Measurements from ENCODE around the gene CRKL.

The CRKL gene

GRCh38 chr22:20919718-20920117, 2.5 kb downstream of the CRKL start:
- TF ChIP-seq REST (IDR thresholded peaks at IDR 0.05; ENCODE audit: low read depth) = no peak
- TF ChIP-seq USF1 (IDR thresholded peaks at IDR 0.05) = no peak
- no peak for TF ChIP-seq EGR1 (IDR thresholded peaks at IDR 0.05)
- no peak for TF ChIP-seq TEAD4 (IDR thresholded peaks at IDR 0.05)
- TF ChIP-seq TAF1 (IDR thresholded peaks at IDR 0.05; ENCODE audit: low read depth) = no peak
- TF ChIP-seq CEBPB (IDR thresholded peaks at IDR 0.05) = no peak
- no peak for TF ChIP-seq FOXM1 (IDR thresholded peaks at IDR 0.05; ENCODE audit: borderline replicate concordance, low read depth)
- TF ChIP-seq EP300 (IDR thresholded peaks at IDR 0.05; ENCODE audit: borderline replicate concordance) = no peak
- no peak for TF ChIP-seq YY1 (IDR thresholded peaks at IDR 0.05; ENCODE audit: low read depth)
- no peak for TF ChIP-seq TCF12 (IDR thresholded peaks at IDR 0.05; ENCODE audit: low read depth)
- TF ChIP-seq RAD21 (IDR thresholded peaks at IDR 0.05; ENCODE audit: low read depth) = no peak
- no peak for TF ChIP-seq CREB1 (IDR thresholded peaks at IDR 0.05; ENCODE audit: low read depth)
- TF ChIP-seq NFIC (IDR thresholded peaks at IDR 0.05) = no peak
- TF ChIP-seq, protein P1, sequence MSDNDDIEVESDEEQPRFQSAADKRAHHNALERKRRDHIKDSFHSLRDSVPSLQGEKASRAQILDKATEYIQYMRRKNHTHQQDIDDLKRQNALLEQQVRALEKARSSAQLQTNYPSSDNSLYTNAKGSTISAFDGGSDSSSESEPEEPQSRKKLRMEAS (IDR thresholded peaks at IDR 0.05) = no peak
- no peak for TF ChIP-seq ZBTB7A (IDR thresholded peaks at IDR 0.05; ENCODE audit: low read depth)

GRCh38 chr22:20920881-20921203, 3.6 kb downstream of the CRKL start:
- TF ChIP-seq TCF12 (IDR thresholded peaks at IDR 0.05; ENCODE audit: low read depth) (no peak), TAF1 (IDR thresholded peaks at IDR 0.05; ENCODE audit: low read depth) (no peak), REST (IDR thresholded peaks at IDR 0.05; ENCODE audit: low read depth) (no peak), TEAD4 (IDR thresholded peaks at IDR 0.05) (no peak), EP300 (IDR thresholded peaks at IDR 0.05; ENCODE audit: borderline replicate concordance) (no peak), CREB1 (IDR thresholded peaks at IDR 0.05; ENCODE audit: low read depth) (no peak), FOXM1 (IDR thresholded peaks at IDR 0.05; ENCODE audit: borderline replicate concordance, low read depth) (no peak), ZBTB7A (IDR thresholded peaks at IDR 0.05; ENCODE audit: low read depth) (no peak), NFIC (IDR thresholded peaks at IDR 0.05) (no peak), RAD21 (IDR thresholded peaks at IDR 0.05; ENCODE audit: low read depth) (no peak), CEBPB (IDR thresholded peaks at IDR 0.05) (no peak), YY1 (IDR thresholded peaks at IDR 0.05; ENCODE audit: low read depth) (no peak), EGR1 (IDR thresholded peaks at IDR 0.05) (no peak), USF1 (IDR thresholded peaks at IDR 0.05) (no peak)
- TF ChIP-seq, protein P1 (IDR thresholded peaks at IDR 0.05) = no peak

DNA sequence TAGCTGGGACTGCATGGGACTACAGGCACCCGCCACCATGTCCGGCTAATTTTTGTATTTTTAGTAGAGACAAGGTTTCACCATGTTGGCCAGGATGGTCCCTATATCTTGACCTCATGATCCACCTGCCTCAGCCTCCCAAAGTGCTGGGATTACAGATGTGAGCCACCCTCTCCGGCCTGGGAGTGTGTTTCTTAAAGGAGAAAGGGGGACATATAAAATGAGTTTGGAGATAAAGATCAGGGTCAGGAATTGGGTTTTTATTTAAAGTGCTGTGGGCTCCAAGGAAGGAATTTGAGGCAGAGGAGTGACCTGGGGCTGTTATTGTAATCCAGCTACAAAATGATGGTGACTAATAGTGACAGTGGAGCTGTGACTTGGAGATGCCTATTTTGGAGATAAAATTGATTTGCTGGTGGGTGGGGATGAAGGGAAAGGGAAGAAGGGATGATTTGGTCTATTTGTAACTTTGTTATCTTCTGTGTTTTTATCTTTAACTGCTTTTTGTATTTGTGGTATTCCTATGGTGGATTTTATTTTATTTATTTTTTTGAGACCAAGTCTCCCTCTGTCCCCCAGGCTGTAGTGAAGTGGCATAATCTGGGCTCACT, 5.0 kb downstream of the CRKL start:
- TF ChIP-seq TAF1 (IDR thresholded peaks at IDR 0.05; ENCODE audit: low read depth) (no peak), TCF12 (IDR thresholded peaks at IDR 0.05; ENCODE audit: low read depth) (no peak), YY1 (IDR thresholded peaks at IDR 0.05; ENCODE audit: low read depth) (no peak), EGR1 (IDR thresholded peaks at IDR 0.05) (no peak), ZBTB7A (IDR thresholded peaks at IDR 0.05; ENCODE audit: low read depth) (no peak), EP300 (IDR thresholded peaks at IDR 0.05; ENCODE audit: borderline replicate concordance) (no peak)
- TF ChIP-seq, protein P1 (IDR thresholded peaks at IDR 0.05) = no peak

DNA sequence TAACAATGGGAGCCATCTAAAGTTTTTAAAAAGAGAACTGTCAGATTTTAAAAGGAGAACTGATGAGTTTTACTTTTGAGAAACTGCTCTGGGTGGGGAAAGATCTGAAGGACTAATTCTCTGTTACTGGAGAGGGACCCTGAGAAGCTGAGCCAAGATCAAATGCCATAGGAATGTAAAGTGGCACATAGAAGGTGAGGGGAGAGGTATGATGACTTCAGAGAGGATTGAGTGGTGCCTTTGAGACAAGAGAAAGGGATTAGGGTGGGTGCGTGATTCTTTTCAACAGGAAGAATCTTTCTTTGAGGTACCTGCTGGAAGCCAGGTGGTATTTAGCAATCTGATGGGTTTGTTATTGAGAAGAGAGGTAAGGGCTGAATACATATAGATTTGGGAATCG, 9.0 kb downstream of the CRKL start:
- no peak for TF ChIP-seq REST (IDR thresholded peaks at IDR 0.05; ENCODE audit: low read depth)
- no peak for TF ChIP-seq FOXM1 (IDR thresholded peaks at IDR 0.05; ENCODE audit: borderline replicate concordance, low read depth)
- TF ChIP-seq TEAD4 (IDR thresholded peaks at IDR 0.05) = no peak
- no peak for TF ChIP-seq EGR1 (IDR thresholded peaks at IDR 0.05)
- TF ChIP-seq, protein P1 (IDR thresholded peaks at IDR 0.05) = no peak
- no peak for TF ChIP-seq USF1 (IDR thresholded peaks at IDR 0.05)
- TF ChIP-seq TAF1 (IDR thresholded peaks at IDR 0.05; ENCODE audit: low read depth) = no peak
- no peak for TF ChIP-seq CEBPB (IDR thresholded peaks at IDR 0.05)
- no peak for TF ChIP-seq TCF12 (IDR thresholded peaks at IDR 0.05; ENCODE audit: low read depth)
- no peak for TF ChIP-seq NFIC (IDR thresholded peaks at IDR 0.05)
- no peak for TF ChIP-seq RAD21 (IDR thresholded peaks at IDR 0.05; ENCODE audit: low read depth)
- no peak for TF ChIP-seq CREB1 (IDR thresholded peaks at IDR 0.05; ENCODE audit: low read depth)
- TF ChIP-seq EP300 (IDR thresholded peaks at IDR 0.05; ENCODE audit: borderline replicate concordance) = no peak
- TF ChIP-seq YY1 (IDR thresholded peaks at IDR 0.05; ENCODE audit: low read depth) = no peak
- TF ChIP-seq ZBTB7A (IDR thresholded peaks at IDR 0.05; ENCODE audit: low read depth) = no peak
